ENCODE measurements around the gene CELF4.

DNA sequence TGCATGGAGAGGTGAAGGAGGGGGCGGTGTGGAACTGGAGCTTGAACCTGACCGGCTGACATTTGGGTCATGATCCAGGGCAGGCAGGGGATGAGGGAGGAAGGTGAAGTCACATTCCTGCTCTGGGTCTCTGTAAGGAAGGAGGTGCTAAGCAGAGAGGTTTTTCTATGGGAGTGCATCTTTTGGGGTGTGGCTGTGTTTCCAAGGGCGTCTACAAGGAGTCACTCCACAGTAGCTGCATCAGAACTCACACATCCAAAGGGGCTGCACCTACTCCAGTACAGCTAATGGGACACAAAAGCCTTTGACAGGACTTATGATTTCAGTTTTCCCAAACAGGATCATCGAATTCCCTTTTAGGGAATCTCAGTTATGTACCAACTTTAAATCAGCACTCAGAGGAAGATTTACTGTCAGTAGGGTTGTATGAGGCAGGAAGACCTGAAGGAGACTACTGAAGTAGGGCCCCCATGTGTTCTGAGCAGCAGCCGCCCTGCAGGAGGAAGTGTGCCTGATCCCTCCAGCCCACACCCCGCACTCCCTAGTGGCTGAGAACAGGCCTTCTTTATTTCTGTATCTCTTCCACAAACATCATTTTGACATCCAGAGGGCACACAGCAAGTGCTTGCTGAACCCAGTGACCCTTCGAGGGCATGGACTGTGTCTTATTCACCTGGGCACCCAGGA lies 137.2 kb downstream of the CELF4 start:
- TF ChIP-seq, protein P1, sequence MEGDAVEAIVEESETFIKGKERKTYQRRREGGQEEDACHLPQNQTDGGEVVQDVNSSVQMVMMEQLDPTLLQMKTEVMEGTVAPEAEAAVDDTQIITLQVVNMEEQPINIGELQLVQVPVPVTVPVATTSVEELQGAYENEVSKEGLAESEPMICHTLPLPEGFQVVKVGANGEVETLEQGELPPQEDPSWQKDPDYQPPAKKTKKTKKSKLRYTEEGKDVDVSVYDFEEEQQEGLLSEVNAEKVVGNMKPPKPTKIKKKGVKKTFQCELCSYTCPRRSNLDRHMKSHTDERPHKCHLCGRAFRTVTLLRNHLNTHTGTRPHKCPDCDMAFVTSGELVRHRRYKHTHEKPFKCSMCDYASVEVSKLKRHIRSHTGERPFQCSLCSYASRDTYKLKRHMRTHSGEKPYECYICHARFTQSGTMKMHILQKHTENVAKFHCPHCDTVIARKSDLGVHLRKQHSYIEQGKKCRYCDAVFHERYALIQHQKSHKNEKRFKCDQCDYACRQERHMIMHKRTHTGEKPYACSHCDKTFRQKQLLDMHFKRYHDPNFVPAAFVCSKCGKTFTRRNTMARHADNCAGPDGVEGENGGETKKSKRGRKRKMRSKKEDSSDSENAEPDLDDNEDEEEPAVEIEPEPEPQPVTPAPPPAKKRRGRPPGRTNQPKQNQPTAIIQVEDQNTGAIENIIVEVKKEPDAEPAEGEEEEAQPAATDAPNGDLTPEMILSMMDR (IDR thresholded peaks at IDR 0.05), result no peak
- TF ChIP-seq POLR2A (IDR thresholded peaks at IDR 0.05), result no peak
